ENCODE results near the gene PPA1.

PPA1 gene

GRCh38 chr10:70178139-70178725, 55.0 kb downstream of the PPA1 start:
- Mint-ChIP-seq H3K27me3 (ENCODE audit: low read depth, poor library complexity) (peaks cover 38% of the 10 kb centered on the region), H3K27ac (no peak overlapping the region), H3K36me3 (ENCODE audit: low read depth) (no peaks in the 10 kb centered on the region), H3K4me1 (peaks cover 14% of the 10 kb centered on the region), H3K4me3 (no peak overlapping the region), H3K9me3 (peaks cover 27% of the 10 kb centered on the region)
- TF ChIP-seq CTCF (IDR thresholded peaks at IDR 0.05) = no peak
- no peak for DNase-seq

- Mint-ChIP-seq H3K9me3 (peaks cover 27% of the 10 kb centered on the region), H3K27me3 (ENCODE audit: low read depth, poor library complexity) (peaks cover 28% of the 10 kb centered on the region), H3K4me1 (peaks cover 14% of the 10 kb centered on the region), H3K36me3 (ENCODE audit: low read depth) (no peaks in the 10 kb centered on the region), H3K27ac (no peak overlapping the region), H3K4me3 (no peak overlapping the region)
- no peak for TF ChIP-seq CTCF (IDR thresholded peaks at IDR 0.05)
- DNase-seq = no peak
Observed at GRCh38 chr10:70176441-70176840, 56.8 kb downstream of the PPA1 start.

GRCh38 chr10:70175516-70175915, 57.7 kb downstream of the PPA1 start:
- H3K27me3 Mint-ChIP-seq (ENCODE audit: low read depth, poor library complexity) = peaks cover 22% of the 10 kb centered on the region
- H3K36me3 Mint-ChIP-seq (ENCODE audit: low read depth) = no peaks in the 10 kb centered on the region
- peaks cover 19% of the 10 kb centered on the region for H3K4me1 Mint-ChIP-seq
- no peak for TF ChIP-seq CTCF (IDR thresholded peaks at IDR 0.05)
- peaks cover 22% of the 10 kb centered on the region for H3K9me3 Mint-ChIP-seq
- no peak for DNase-seq
- no peak overlapping the region for H3K27ac Mint-ChIP-seq
- H3K4me3 Mint-ChIP-seq = no peak overlapping the region

GRCh38 chr10:70174058-70174741, 59.0 kb downstream of the PPA1 start:
- no peak for TF ChIP-seq CTCF (IDR thresholded peaks at IDR 0.05)
- H3K36me3 Mint-ChIP-seq (ENCODE audit: low read depth) = no peaks in the 10 kb centered on the region
- DNase-seq = no peak
- H3K4me3 Mint-ChIP-seq = no peak overlapping the region
- peaks cover 18% of the 10 kb centered on the region for H3K27me3 Mint-ChIP-seq (ENCODE audit: low read depth, poor library complexity)
- H3K4me1 Mint-ChIP-seq = peaks cover 24% of the 10 kb centered on the region
- peaks cover 9% of the 10 kb centered on the region for H3K9me3 Mint-ChIP-seq
- H3K27ac Mint-ChIP-seq = no peak overlapping the region

- H3K27me3 Mint-ChIP-seq (ENCODE audit: low read depth, poor library complexity) = peaks cover 3% of the 10 kb centered on the region
- no peak for TF ChIP-seq CTCF (IDR thresholded peaks at IDR 0.05)
- peaks cover 41% of the 10 kb centered on the region for H3K4me1 Mint-ChIP-seq
- H3K4me3 Mint-ChIP-seq = peak overlapping the region; percentile 98
- peak; percentile 42 for DNase-seq
- H3K9me3 Mint-ChIP-seq = peaks cover 3% of the 10 kb centered on the region
- peaks cover 15% of the 10 kb centered on the region for H3K36me3 Mint-ChIP-seq (ENCODE audit: low read depth)
- H3K27ac Mint-ChIP-seq = peak overlapping the region; percentile 98
Observed at GRCh38 chr10:70169649-70170364, 63.4 kb downstream of the PPA1 start.
